Measurements from ENCODE around the gene VAV2. TPM values are rescaled to one million over a fixed set of nuclear protein-coding genes. Genes with fewer than 3 reads are reported as not detected.

Gene VAV2
- total RNA-seq, result 7.6 TPM
- long read RNA-seq, full-length matches to known transcripts, result 4 of 9 reads
- long read RNA-seq, partial matches to known transcripts, result 2 of 9 reads
- long read RNA-seq, other reads (novel, unspliced or antisense), result 3 of 9 reads

- ATAC-seq (peak; percentile 19), DNase-seq (ENCODE audit: missing footprints) (peak; percentile 84)
- intact Hi-C loops (cut with DNase I), result loop anchor here (5.0 kb wide), 2 partner anchors 45 to 75 kb away; no protein-coding TSS in a partner anchor
These were observed at the start of gene VAV2 for GRCh38 chr9:133991964-133992779. Gene VAV2, minus strand, starts transcription at chr9:133992324. Its CDS starts 46 bp downstream, at chr9:133992278.

- intact Hi-C loops (cut with DNase I), result no loop called here
- DNase-seq (ENCODE audit: missing footprints), result peak; percentile 43
- no peak for ATAC-seq
These were observed 49.5 kb upstream of the VAV2 start for GRCh38 chr9:134041649-134041962.

- intact Hi-C loops (cut with DNase I), result no loop called here
- ATAC-seq, result peak; percentile 32
- DNase-seq (ENCODE audit: missing footprints), result peak; percentile 41
These were observed 48.9 kb upstream of the VAV2 start for GRCh38 chr9:134040781-134041648.

- ATAC-seq, result no peak
- DNase-seq (ENCODE audit: missing footprints), result peak; percentile 35
- intact Hi-C loops (cut with DNase I), result no loop called here
These were observed 48.0 kb upstream of the VAV2 start for GRCh38 chr9:134040176-134040565.

GRCh38 chr9:134039386-134040175 is 47.5 kb upstream of the VAV2 start:
- intact Hi-C loops (cut with DNase I), result no loop called here
- no peak for ATAC-seq
- peak; percentile 41 for DNase-seq (ENCODE audit: missing footprints)

- ATAC-seq (no peak), DNase-seq (ENCODE audit: missing footprints) (no peak)
- intact Hi-C loops (cut with DNase I), result no loop called here
These were observed 45.5 kb upstream of the VAV2 start for GRCh38 chr9:134037641-134038040.

GRCh38 chr9:134036130-134036529 is 44.0 kb upstream of the VAV2 start:
- no peak for ATAC-seq
- peak; percentile 1 for DNase-seq (ENCODE audit: missing footprints)
- intact Hi-C loops (cut with DNase I), result no loop called here

- ATAC-seq (no peak), DNase-seq (ENCODE audit: missing footprints) (peak; percentile 30)
- intact Hi-C loops (cut with DNase I), result no loop called here
These were observed 43.2 kb upstream of the VAV2 start for GRCh38 chr9:134035041-134036039.

- DNase-seq (ENCODE audit: missing footprints), result peak; percentile 55
- intact Hi-C loops (cut with DNase I), result no loop called here
- no peak for ATAC-seq
These were observed 42.3 kb upstream of the VAV2 start for GRCh38 chr9:134034215-134035040.

- DNase-seq (ENCODE audit: missing footprints) (peak; percentile 59), ATAC-seq (peak; percentile 23)
- intact Hi-C loops (cut with DNase I), result no loop called here
These were observed 41.5 kb upstream of the VAV2 start for GRCh38 chr9:134033516-134034214.

GRCh38 chr9:134032456-134033222 is 40.5 kb upstream of the VAV2 start:
- intact Hi-C loops (cut with DNase I), result no loop called here
- peak; percentile 37 for DNase-seq (ENCODE audit: missing footprints)
- no peak for ATAC-seq

GRCh38 chr9:134031783-134032182 is 39.7 kb upstream of the VAV2 start:
- DNase-seq (ENCODE audit: missing footprints) (peak; percentile 63), ATAC-seq (no peak)
- intact Hi-C loops (cut with DNase I), result no loop called here

- ATAC-seq, result no peak
- intact Hi-C loops (cut with DNase I), result no loop called here
- peak; percentile 18 for DNase-seq (ENCODE audit: missing footprints)
These were observed 38.8 kb upstream of the VAV2 start for GRCh38 chr9:134030821-134031470.

- no peak for ATAC-seq
- intact Hi-C loops (cut with DNase I), result no loop called here
- peak; percentile 60 for DNase-seq (ENCODE audit: missing footprints)
These were observed 37.4 kb upstream of the VAV2 start for GRCh38 chr9:134029248-134030226.

All from Right ventricle myocardium inferior (tissue), 1 donor.